Stimulated activated naive CD4-positive, alpha-beta T cell (primary cell): ENCODE measurements around the gene EID1.
"Not testable (repeated sequence)": the region's sequence is repeated elsewhere in the genome, so short reads cannot be mapped to it uniquely, and the experiment has no call there.

ENCODE experiments used
- DNase-seq, 6 experiments: peaks; one replicate each; lab custom pipeline; 2025; lab: John Stamatoyannopoulos, UW

The EID1 gene

GRCh38 chr15:48910554-48910953, 32.6 kb downstream of the EID1 start:
- DNase-seq, result not testable (repeated sequence)

DNA sequence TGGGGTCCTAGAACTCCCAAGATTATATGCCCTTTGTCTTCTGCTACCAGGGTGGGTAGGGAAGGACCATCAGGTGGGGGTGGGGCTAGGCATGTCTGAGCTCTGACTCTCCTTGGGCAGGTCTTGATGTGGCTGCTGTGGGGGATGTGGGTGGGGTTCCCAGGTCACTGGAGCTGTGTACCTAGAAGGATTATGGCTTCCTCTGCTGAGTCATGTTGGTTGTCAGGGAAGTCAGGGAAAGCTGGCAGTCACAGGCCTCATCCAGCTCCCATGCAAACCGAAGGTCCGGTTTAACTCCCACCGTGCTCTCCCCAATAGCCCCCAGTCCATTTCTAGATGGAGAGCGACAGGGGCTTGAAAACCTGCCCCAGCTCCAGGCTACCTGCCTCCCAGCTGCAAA, 35.2 kb downstream of the EID1 start:
- DNase-seq, result no peak

- no peak for DNase-seq
Observed at GRCh38 chr15:48914717-48915116, 36.8 kb downstream of the EID1 start.

- DNase-seq, result no peak
Observed at GRCh38 chr15:48915861-48916260, 37.9 kb downstream of the EID1 start.

DNA sequence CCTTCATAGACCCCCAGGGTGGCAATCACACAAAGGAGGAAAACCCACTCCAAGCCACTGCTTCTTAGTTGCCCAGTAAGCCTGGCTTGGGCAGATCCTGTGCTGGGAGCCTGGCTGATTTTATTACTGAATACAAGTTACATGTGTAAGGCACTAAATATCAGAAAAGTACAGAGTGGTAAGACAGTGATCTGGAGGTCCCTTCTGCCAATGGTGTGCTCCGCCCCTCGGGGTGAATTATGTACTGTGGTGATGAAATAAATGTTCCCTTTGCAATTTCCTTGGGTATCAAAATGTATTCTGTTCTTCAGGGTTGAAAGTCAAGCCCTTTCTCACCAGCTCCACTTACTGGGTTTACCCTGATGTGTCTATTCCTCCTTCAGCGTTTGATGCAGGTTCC, 38.8 kb downstream of the EID1 start:
- DNase-seq, result no peak

GRCh38 chr15:48922046-48922445, 44.1 kb downstream of the EID1 start:
- DNase-seq, result no peak

GRCh38 chr15:48924528-48925393, 46.8 kb downstream of the EID1 start:
- DNase-seq, result no peak

- DNase-seq, result no peak
Observed at GRCh38 chr15:48925714-48926223, 47.8 kb downstream of the EID1 start.

GRCh38 chr15:48928877-48929538, 51.1 kb downstream of the EID1 start:
- DNase-seq, result no peak

GRCh38 chr15:48929661-48930060, 51.7 kb downstream of the EID1 start:
- no peak for DNase-seq
